Measurements from ENCODE around the gene SORCS1.

Gene SORCS1

DNA sequence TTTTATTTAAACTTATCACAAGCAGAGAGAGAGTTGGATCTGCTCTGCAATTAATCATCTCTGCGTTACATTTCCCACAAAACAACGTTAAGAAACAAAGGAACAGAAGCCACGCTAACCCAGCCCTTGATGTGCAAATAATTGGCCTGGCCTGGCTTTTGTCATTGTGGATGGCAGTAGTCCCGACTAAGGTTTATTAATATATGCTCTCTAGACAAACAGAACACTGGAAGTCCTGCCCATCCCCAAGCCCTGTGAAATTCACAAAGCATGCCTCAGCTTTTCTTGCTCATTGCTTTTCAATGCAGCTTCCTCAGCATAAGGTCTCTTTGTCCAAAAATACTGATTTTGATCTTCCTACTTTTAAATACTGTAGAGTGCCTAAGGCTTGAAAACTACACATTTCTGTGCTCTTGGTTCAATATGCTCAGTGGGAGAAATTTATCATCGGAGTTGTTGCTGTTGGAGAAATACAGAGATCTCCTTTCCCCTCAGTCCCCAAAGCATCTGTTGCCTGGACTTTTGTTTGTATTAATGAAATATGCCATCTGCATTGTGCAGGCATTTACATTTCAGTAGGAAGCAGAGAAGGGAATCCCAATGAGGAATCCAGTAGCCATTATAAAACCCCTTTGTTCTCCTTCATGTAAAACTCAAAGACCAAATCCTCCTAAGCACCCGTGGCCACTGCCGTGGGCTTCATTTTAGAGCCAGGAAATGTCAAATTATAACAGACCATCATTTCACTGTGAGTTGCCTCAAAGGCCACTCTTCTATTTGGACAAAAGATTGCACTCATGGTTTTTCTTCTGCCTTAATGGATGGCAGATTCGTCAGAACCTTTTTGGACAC is 61.1 kb downstream of the SORCS1 start:
- no peak for DNase-seq

DNA sequence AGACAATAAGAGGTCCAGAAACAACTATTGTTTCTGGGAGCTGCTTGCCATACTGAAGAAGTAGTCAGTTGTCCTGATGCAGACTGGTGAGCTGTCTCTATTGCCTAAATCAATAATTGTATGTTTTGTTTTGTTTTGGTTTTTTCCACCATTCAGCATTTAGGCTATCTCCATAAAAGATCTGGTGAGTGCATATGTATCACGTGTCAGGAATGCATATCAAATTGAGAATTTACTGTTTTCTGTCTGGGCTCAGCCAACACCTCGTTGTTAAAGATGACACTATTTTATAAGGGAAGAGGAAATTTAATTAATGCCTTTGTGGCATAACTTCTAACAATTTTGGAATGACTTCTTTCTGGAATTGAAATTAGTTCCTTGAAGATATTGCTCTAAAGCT is 66.2 kb downstream of the SORCS1 start:
- DNase-seq = no peak

DNA sequence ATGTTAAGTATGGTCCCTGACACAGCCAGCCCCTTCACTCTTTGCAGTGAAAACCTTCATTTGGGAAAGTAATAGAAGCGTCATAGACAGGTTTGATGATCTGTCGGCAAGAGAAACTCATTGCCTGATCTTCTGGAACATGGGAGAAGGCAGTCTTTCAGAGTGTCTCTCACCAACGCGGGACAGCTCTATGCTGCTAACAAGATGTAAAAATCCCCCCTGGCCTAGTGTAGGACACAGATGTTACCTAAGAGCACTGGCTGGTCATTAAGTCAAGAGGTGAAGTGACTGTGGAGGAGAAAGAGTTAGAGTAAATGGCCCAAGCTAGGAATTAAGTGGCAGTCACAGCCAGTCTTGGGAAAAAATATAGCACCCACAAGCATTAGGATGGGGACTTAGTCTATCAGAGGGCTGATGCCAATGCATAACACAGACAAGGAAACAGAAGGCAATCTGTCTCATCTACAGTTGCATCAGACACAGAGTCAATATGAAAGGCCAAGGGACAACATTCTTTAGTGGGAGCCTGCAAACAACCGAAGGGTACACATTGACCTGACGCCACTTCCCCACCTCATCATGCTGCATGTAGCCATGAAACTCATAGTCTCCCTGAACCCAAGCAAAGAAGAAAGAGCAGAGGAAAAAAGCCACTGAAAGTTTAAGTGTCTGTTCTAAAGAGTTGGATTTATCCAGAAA is 69.5 kb downstream of the SORCS1 start:
- no peak for DNase-seq

DNA sequence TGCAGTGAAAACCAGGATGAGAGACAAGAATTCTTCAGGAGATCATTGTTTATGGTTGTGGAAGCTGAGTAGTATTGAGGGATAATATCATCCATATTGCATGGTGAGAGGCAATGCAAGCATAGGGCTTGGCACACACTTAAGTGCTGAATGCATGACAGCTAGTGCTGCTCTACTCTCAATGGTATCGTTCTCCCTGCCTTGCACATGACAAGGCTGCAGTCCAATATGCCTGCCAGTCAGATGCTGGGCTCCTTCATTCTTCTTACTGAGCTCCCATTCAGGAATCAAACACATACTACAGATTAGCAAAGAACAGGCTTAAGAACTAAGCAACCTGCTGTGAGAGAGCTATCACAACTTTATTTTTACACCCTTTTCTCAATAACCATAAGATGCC is 72.2 kb downstream of the SORCS1 start:
- DNase-seq = no peak

DNA sequence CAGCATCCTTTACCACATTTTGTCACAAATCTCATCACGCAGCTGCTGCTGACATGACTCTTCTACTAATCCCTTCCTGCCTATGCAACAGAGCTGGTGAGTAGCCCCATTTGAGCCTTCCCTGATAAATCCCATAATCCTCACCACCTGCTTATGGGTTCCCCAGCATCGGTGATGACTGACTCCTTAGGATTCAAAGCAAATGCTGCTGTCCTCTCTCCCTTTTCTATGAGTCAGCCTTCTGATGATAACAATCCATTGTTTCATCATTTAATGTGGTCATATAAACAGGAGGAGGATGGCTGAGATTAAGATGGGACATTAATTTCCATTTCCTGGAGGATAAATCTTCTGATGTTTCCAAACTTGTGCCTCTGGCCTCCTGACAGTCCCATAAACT is 73.4 kb downstream of the SORCS1 start:
- DNase-seq = no peak

DNA sequence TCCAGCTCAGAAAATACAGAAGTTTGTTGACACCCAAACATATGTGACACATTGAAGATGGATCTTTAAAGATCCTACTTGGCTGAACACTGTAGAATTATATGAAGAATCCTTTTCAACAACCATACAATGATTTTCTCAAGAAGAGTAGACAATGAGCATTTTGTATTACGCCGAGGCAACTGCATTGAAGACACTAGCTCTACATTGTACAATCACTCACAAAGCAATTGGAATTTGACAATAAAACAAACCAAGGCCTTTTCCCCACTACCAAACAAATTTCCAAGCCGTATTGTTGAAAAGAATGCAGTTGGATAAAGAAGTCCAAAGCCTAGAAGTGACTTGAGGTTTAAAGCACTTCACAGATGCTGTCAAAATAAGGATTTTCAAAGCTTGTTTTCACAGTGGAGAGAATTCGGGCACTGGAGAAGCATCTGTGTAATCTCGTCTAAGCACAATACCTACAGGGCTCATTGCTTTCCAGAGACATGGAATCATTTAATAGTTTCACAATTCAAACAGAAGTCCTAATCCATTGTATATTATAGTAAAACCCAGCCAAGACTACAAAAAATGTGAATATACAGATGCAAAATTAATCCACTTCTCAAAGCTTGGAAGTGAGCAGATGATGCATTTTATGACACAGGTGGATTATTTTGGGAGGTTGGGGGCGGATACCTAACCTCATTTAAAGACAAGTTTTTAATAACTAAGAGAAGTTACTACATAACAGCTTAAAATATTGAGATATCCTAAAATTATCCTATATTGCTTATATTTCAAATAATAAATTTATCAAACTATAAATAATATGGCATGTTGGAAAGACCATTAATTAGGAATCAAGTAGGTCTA is 78.6 kb downstream of the SORCS1 start:
- no peak for DNase-seq

DNA sequence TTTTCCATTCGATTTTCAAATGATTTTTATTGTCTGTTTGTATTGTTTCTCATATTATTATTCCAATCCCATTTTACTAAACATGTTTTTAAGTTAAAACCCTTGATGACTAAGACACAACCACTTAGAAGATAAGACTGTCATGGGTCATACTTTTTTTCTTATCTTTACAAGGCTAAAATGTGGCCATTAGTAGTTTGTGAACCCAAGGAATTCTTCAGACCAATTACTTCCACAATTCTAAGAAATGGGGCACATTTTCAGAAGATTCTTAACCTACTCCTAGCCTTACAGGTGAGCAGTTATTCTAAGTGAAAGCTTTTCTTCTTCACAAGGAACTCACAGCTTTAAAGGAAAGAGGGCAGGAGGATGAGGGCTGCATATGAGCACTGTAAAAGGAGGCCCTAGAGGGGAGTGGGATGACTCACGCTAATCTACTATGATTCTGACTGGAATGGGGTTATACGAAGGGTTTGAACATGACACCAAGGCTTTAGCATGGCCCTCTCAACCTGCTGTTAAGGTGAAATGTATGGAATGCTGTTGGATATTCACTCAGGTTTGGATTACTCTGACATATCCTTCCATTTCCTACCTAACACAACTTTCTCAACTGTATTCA is 81.0 kb downstream of the SORCS1 start:
- DNase-seq = no peak

DNA sequence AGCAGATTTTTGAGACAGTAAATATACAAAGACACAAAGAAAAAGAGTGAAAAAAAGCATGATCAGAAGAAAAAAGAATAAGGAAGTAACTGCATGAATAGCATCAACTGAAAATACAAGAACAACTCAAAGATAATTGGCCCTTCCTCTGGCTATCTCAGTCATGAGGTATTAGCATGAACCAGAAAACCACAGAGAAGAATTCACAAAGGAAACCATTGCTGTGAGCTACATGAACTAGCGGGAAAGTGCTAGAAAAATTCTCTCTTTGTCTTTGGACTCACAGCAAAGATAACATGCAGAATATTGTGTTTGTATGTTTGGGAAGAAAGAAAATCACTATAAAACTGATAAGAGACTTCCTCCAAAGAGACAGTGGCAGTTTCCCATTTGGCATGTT is 82.9 kb downstream of the SORCS1 start:
- no peak for DNase-seq

DNA sequence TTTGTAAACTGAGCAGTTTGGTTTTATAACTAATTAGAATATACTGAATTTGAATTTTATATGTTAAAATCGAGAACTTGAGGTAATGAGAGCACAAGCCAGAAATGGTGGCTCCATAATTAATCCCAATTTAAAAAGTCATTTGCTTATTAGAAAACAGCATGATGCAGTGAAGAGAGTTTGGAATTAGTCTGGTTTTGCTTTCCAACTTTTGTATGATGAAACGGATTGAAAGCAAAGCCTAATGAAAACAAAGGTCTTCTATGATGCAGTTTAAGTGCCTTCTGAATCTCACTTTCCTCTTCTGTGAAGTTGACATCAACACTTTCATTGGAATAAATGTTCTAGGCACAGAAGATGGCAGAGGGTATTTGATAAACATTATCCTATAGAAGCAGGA is 89.4 kb downstream of the SORCS1 start:
- DNase-seq = no peak

DNA sequence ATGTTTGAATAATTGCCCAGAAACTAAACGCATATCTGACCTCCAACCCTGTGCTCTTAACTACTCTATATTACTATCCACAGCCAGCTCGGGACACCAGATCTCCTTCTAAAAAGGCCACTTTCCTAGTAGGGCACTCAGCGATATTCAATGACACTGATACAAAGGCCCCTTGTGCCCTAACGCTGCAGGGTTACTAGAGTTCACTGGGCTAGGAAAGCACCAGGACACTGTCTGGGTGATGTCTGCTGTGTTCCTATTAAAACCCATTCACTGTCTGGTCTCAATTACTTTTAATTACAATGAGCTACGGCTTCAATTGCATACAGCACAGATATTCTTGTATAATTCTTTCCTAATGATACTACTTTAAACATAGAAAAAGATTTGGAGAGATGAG is 91.7 kb downstream of the SORCS1 start:
- no peak for DNase-seq

DNA sequence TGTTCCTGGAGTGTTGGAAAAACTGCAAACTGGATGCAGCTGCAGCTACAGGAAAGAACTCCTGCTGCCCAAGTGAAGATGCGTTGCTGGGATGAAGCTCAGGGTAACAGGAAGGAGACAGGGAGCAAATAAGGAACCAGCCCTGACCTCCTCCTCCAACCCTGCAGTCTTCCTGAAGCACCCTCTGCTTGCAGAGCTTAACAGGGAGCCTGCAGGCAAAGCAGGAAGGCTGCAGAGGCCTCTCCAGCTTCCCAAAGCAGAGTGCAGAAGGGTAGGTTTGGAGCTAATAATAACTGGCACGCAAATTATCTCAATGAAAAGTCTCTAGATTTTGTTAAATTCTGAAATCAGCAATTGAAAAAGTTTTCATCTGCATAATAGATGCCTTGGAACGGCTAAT is 92.5 kb downstream of the SORCS1 start:
- DNase-seq = no peak

DNA sequence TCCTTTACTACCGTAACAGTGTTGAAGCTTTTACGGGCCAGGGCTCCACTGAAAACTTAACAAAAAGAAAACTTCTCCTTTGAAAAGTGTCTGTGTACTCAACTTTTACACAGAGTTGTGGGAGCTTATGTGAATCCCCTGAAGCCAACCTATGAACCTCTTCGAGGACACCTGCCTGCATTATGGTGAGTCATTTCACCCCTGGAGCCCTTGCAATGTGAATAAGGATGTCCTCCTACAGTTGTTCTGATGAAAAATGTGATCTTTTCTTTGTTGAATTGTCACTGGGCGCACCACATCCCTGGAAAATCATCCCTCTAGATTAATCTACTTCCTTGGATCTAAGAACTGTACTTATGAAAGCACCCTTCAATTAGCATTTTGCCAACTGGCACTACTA is 93.2 kb downstream of the SORCS1 start:
- DNase-seq = no peak

DNA sequence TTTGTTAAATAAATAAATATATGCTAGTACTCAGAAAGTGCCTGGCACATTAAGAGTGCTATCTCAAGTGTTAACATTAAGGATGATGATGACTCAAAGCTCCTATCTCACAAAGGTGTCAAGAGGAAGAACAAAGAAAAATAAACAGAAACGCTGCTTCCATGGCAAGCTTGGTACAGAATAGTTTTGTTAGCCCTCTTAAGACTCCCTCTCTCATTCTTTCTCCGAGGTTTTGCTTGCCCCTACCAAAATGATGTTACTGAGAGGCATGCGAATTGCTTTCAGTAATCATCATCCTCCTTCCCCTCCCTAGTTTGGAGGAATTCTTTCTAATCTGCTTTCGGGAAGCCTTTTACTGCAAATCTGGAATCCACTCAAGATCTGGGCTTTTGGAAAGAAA is 96.7 kb downstream of the SORCS1 start:
- no peak for DNase-seq

DNA sequence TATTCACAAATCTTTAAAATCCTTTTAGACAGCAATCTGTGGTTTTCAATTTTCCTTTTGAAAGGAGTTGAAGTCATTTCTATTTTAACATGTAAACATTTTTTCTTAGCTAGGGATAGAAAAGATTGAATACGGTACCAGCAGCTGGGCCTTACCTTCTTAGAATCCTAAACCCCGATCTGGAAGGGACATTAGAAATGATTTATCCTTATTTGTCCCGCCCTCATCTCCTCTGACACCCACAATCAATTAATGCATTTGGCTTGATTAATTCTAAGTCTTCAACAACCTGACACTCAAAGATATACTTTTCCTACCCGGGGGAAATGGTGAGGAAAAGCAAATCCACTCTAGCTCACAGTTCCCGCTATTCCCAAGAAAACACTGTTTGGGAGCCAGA is 100.4 kb downstream of the SORCS1 start:
- no peak for DNase-seq

DNA sequence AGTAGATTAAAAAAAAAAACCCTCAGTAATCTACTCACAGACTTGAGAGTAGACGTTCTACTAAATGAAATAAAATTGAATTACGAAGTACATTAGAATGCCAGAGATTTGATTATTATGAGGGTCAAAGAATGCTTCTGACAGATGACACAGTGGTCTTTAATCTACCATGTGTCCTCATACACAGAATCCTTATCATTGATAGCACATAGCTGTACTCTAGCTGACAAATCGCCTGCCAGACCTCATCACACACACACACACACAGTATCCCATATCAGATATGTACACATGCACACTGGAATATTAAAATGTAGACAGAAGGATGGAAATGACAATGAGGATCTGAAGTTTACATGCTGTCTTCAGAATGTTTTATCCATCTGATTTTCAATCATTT is 104.6 kb downstream of the SORCS1 start:
- DNase-seq = no peak

DNA sequence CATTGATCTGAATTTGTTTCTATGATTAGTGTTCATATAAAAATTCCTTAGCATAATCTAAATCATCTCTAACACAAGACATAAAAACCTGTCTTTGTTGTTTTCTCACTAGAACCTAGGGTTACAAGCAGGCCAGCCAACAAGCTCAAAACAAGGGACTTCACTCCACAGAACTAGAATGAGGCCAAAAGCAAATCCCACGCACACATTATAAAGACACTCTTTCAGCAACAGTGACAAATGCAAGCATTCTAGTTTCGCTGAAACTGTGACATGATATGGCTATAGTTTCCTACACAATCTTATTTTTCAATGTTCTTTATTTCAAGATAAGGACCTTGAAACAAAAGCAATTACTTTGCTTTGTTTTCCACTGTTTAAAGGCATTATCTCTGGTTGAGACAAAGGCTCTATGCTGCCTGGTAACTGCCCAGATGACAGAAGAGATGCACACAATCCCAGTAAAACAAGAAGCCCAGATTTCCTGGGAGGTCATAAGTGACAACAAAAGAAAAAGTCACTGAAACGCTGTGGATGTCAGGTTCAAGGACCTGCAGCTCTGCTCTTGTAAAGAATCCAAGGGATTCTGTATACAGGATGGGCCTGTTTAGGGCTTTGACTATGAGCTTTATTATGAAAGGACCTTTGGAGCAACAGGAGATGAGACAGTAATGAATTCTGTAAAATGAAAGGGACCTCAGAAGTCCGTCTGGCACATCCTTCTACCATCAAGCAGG is 105.3 kb downstream of the SORCS1 start:
- no peak for DNase-seq

DNA sequence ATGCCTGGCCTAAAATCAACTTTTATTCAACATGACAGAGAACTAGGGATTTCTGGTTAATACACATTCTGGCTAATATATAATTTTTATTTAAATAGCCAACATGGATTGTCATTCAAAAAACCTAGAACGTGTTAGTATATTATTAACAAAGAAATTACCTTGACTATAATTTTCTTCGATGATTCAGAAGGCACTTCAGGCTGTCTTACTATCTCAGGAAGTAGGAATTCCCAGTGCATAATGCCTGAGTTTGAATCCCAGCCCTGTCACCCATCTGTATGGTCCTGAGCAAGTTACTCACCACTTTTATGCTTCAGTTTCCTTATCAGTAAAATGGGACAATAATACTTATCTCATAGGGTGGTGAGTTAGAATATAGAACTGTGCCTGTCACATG is 106.2 kb downstream of the SORCS1 start:
- no peak for DNase-seq

DNA sequence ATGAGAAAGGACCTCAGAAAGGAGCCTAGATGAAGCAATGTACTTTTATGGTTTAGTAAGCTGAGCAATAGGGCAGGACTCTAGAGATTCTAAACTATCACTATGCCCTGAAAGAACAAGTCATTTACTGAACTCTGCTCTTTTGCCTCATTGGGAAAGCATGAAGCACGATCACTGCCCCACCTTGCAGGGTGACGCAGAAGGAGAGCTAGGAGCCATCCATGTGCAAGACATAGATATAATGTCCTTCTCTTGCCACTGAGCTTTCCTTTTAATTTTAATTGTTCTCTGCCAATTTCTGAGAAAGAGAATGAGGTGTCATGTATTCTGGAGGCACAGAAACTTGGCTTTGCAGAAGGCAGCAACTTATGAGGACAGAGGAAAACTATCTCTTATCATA is 108.3 kb downstream of the SORCS1 start:
- no peak for DNase-seq

DNA sequence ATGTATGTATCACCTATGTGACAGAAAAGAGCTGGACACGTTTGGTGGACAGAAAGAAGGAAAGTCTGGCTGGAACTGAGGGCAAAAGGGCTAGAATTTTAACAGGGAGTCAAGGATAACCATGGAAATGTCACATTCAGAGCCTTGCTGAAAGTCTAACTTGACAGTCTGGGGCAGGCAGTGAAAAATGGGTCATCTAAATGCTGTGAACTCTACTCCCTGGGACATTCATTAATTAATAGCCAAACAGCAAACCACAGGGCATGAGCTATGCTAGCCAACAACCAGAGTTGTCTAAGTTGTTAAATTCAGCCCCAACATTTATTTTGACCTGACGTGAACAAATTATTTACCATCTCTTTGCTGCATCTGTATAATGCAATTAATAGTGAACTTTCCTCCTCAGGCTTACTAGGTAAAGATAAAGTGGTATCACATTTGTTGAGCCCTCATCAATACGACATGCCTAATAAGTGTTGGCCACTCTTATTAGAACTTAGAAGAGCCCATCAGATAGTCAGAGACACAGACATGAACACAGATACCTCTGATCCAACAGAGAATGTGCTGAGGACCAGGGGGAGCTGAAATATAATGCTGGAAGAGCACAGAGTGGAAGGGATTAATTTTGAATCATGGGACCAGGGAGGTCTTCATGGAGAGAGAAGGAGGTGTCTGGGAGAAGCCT is 109.9 kb downstream of the SORCS1 start:
- no peak for DNase-seq

DNA sequence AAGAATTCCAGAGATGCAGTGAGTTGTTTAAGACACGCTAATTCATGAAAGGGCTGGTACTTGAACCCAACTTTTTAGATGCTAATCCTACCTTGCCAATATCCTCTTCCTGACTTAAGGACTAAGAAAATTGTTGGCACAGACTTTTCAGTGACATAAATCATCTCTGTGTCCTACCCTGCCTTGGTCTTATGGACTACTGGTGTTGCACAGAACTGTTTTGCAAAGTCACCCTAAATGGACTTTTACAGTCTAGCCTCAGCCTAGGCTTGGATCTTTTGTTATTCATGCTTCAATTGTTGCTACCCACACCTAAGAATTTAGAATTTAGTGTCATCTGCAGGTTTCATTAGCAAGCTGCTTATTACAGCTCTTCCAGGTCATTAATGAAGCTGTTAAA is 112.7 kb downstream of the SORCS1 start:
- no peak for DNase-seq

DNA sequence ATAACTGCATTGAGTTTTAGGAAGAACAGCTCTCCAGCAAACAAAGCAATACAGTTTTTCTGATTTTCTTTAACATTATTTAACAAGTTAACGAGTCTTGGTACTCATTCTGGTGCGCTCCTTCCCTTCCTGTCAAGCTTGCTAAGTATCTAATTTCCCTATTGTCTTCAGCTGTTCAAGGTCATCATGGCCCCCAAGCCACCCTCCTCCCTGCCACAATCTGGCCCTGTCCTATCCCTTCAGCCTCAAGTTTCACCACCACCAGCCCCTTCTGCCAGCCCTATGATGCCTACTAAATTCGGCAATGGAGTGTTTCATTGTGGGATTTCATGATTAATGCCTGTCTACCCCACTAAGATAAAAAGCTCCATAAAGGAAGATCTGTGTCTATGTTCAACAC is 121.0 kb downstream of the SORCS1 start:
- DNase-seq = no peak

All from stimulated activated CD4-positive, alpha-beta T cell treated with anti-CD3 and anti-CD28 coated beads, Interleukin-15, amount 100 ng/mL, for 24 hours (primary cell).